MM.1S (cell line): ENCODE measurements around the gene PUS1.
A peak's percentile ranks its signal among the peaks of the same experiment; 100 is the strongest.

ENCODE experiments used
- DNase-seq: peaks from one replicate; pipeline ENCODE4 v3.0.0-alpha.2; 2015
- H2AFZ ChIP-seq: fragments of 300-600 bp; sonication (generic); 2 replicates; pipeline ENCODE4 v1.6.0; 2016; ENCODE audit warnings: antibody characterized with exemption, low read length
- H3F3A ChIP-seq: fragments of 300-600 bp; sonication (generic); 2 replicates; pipeline ENCODE4 v1.6.1; 2016; ENCODE audit warnings: mild to moderate bottlenecking, antibody characterized with exemption, low read length, moderate library complexity, mixed read lengths; ENCODE audit not compliant: insufficient read depth
- H3K27ac ChIP-seq: fragments of 300-600 bp; sonication (generic); 2 replicates; pipeline ENCODE4 v1.5.1; 2016; ENCODE audit warnings: mild to moderate bottlenecking, low read length
- H3K27me3 ChIP-seq: fragments of 300-600 bp; sonication (generic); replicated peaks from 2 replicates; pipeline ENCODE4 v1.6.0; 2016; ENCODE audit warnings: low read length; ENCODE audit not compliant: insufficient read depth
- H3K36me3 ChIP-seq: fragments of 300-600 bp; sonication (generic); replicated peaks from 2 replicates; pipeline ENCODE4 v1.6.1; 2016; ENCODE audit warnings: mild to moderate bottlenecking, low read length, mixed read lengths; ENCODE audit not compliant: insufficient read depth
- H3K4me1 ChIP-seq: fragments of 300-600 bp; sonication (generic); 2 replicates; pipeline ENCODE4 v1.6.1; 2016; ENCODE audit warnings: low read length, mixed read lengths
- H3K4me2 ChIP-seq: fragments of 300-600 bp; sonication (generic); 2 replicates; pipeline ENCODE4 v1.6.0; 2016; ENCODE audit warnings: low read depth, low read length
- H3K4me3 ChIP-seq: fragments of 300-600 bp; sonication (generic); 2 replicates; pipeline ENCODE4 v1.5.1; 2016; ENCODE audit warnings: low read length, mixed read lengths
- H3K79me2 ChIP-seq: fragments of 300-600 bp; sonication (generic); 2 replicates; pipeline ENCODE4 v1.6.1; 2016; ENCODE audit warnings: mixed run types, low read length, mixed read lengths
- H3K9ac ChIP-seq: fragments of 300-600 bp; sonication (generic); 2 replicates; pipeline ENCODE4 v1.6.1; 2016; ENCODE audit warnings: low read length, mixed read lengths
- H3K9me2 ChIP-seq: fragments of 300-600 bp; sonication (generic); replicated peaks from 2 replicates; pipeline ENCODE4 v1.6.1; 2016; ENCODE audit warnings: mild to moderate bottlenecking, low read length, mixed read lengths; ENCODE audit not compliant: insufficient read depth
- H3K9me3 ChIP-seq: fragments of 300-600 bp; sonication (generic); replicated peaks from 2 replicates; pipeline ENCODE4 v1.6.1; 2016; ENCODE audit warnings: mild to moderate bottlenecking, low read length, mixed read lengths; ENCODE audit not compliant: insufficient read depth
- H4K20me1 ChIP-seq: fragments of 300-600 bp; sonication (generic); 2 replicates; pipeline ENCODE4 v1.6.1; 2016; ENCODE audit warnings: mild to moderate bottlenecking, low read length, moderate library complexity, mixed read lengths; ENCODE audit not compliant: insufficient read depth
- CTCF ChIP-seq: fragments of 300-600 bp; sonication (generic); IDR thresholded peaks from 2 replicates; pipeline ENCODE4 v1.5.1; 2016; ENCODE audit warnings: antibody characterized with exemption, low read length, mixed read lengths
- EZH2 ChIP-seq: fragments of 300-600 bp; sonication (generic); optimal IDR thresholded peaks from 2 replicates; pipeline ENCODE3; 2017; ENCODE audit warnings: low read depth, mild to moderate bottlenecking, antibody characterized with exemption, low read length, mixed read lengths
- EZH2phosphoT487 ChIP-seq: fragments of 300-600 bp; sonication (generic); IDR thresholded peaks from 2 replicates; pipeline ENCODE4 v1.6.1; 2018; ENCODE audit warnings: antibody characterized with exemption, low read length

PUS1 gene

GRCh38 chr12:131923260-131923659 is 5.8 kb upstream of the PUS1 start:
- no peak overlapping the region for H3K4me3 ChIP-seq
- no peak overlapping the region for H2AFZ ChIP-seq
- no peak overlapping the region; the same call in 1 of the 2 replicates for H3K9ac ChIP-seq
- no peaks in the 10 kb centered on the region for H3K9me2 ChIP-seq
- no peaks in the 10 kb centered on the region for H3K9me3 ChIP-seq
- peak overlapping the region; percentile 22; the same call in 1 of the 2 replicates for H3K27ac ChIP-seq
- H3K27me3 ChIP-seq: no peaks in the 10 kb centered on the region
- H4K20me1 ChIP-seq: no peaks in the 10 kb centered on the region
- 0 out of 2 replicates have a peak, but pooled peaks cover 6% of the 10 kb centered on the region for H3F3A ChIP-seq
- no peaks in the 10 kb centered on the region for H3K79me2 ChIP-seq
- H3K4me1 ChIP-seq: peaks cover 5% of the 10 kb centered on the region
- no peaks in the 10 kb centered on the region for H3K36me3 ChIP-seq
- TF ChIP-seq EZH2phosphoT487: no peak
- TF ChIP-seq CTCF: no peak
- TF ChIP-seq EZH2: no peak
- H3K4me2 ChIP-seq: no peak overlapping the region; the same call in 1 of the 2 replicates
- peak; percentile 62 for DNase-seq

- peaks cover 5% of the 10 kb centered on the region for H3K4me1 ChIP-seq
- H3K9ac ChIP-seq: no peak overlapping the region
- H3K27ac ChIP-seq: no peak overlapping the region
- H3K4me2 ChIP-seq: no peak overlapping the region
- no peak for TF ChIP-seq EZH2
- no peak for TF ChIP-seq CTCF
- TF ChIP-seq EZH2phosphoT487: no peak
- peaks cover 16% of the 10 kb centered on the region for H3K79me2 ChIP-seq
- H3K4me3 ChIP-seq: no peak overlapping the region
- no peaks in the 10 kb centered on the region for H3K9me3 ChIP-seq
- H3F3A ChIP-seq: 0 out of 2 replicates have a peak, but pooled peaks cover 6% of the 10 kb centered on the region
- no peak overlapping the region for H2AFZ ChIP-seq
- H3K27me3 ChIP-seq: no peaks in the 10 kb centered on the region
- H3K36me3 ChIP-seq: no peaks in the 10 kb centered on the region
- no peaks in the 10 kb centered on the region for H4K20me1 ChIP-seq
- H3K9me2 ChIP-seq: no peaks in the 10 kb centered on the region
- no peak for DNase-seq
Observed at GRCh38 chr12:131927110-131928079, 1.7 kb upstream of the PUS1 start.

DNA sequence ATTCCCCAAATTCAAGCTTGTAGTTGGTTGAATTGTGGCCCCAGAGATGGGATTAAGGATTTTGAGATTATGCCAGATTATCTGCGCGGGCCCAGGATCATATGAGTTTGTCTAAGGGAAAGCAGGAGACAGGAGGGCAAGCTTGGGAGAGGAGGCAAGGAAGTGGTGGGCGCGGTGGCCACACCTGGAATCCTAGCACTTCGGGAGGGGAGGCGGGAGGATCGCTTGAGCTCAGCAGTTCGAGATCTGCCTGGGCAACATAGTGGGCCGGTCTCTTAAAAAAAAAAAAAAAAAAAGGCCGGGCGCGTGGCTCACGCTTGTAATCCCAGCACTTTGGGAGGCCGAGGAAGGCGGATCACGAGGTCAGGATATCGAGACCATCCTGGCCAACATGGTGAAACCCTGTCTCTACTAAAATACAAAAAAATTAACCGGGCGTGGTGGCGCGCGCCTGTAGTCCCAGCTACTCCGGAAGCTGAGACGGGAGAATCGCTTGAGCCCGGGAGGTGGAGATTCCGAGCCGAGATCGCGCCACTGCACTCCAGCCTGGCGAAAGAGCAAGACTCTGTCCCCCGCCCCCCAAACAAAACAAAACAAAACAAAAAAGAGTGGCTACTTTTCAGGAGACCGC is 881 bp upstream of the PUS1 start:
- Histone ChIP-seq H4K20me1 (no peaks in the 10 kb centered on the region), H3K4me1 (peaks cover 1% of the 10 kb centered on the region), H3K4me2 (peak overlapping the region; percentile 50), H3F3A (0 out of 2 replicates have a peak, but pooled peaks cover 6% of the 10 kb centered on the region), H2AFZ (peak overlapping the region; percentile 58; the same call in 1 of the 2 replicates), H3K27ac (peak overlapping the region; percentile 16; the same call in 1 of the 2 replicates), H3K9me2 (no peaks in the 10 kb centered on the region), H3K9me3 (no peaks in the 10 kb centered on the region), H3K79me2 (peaks cover 16% of the 10 kb centered on the region), H3K27me3 (no peaks in the 10 kb centered on the region), H3K4me3 (peak overlapping the region; percentile 62), H3K36me3 (no peaks in the 10 kb centered on the region), H3K9ac (peak overlapping the region; percentile 42; the same call in 1 of the 2 replicates)
- no peak for DNase-seq
- no peak for TF ChIP-seq EZH2phosphoT487
- TF ChIP-seq EZH2: no peak
- no peak for TF ChIP-seq CTCF
